HTR-8/SVneo (cell line): Measurements from ENCODE around the gene PRODH2.
"Not testable (repeated sequence)": the region's sequence is repeated elsewhere in the genome, so short reads cannot be mapped to it uniquely, and the experiment has no call there.

Experiments
- DNase-seq: peaks from one replicate; pipeline ENCODE4 v3.0.0; 2011; ENCODE audit warnings: low spot score, mixed read lengths; ENCODE audit not compliant: insufficient read length
- FAIRE-seq: peaks from 2 replicates; lab custom pipeline; 2011; peaks lifted over from hg19 to GRCh38; lab: Jason Lieb, UNC

Gene PRODH2

GRCh38 chr19:35805526-35806102 lies 7.0 kb downstream of the PRODH2 start:
- no peak for DNase-seq
- FAIRE-seq: no peak

- DNase-seq (no peak), FAIRE-seq (no peak)
Measured at GRCh38 chr19:35801828-35802227, 10.8 kb downstream of the PRODH2 start.

GRCh38 chr19:35797663-35798062 lies 15.0 kb downstream of the PRODH2 start:
- DNase-seq (no peak), FAIRE-seq (no peak)

GRCh38 chr19:35796645-35797542 lies 15.8 kb downstream of the PRODH2 start:
- FAIRE-seq (peak; percentile 36), DNase-seq (no peak)

GRCh38 chr19:35795564-35795963 lies 17.1 kb downstream of the PRODH2 start:
- FAIRE-seq, DNase-seq: not testable (repeated sequence)

GRCh38 chr19:35793381-35794165 lies 19.1 kb downstream of the PRODH2 start:
- FAIRE-seq (no peak), DNase-seq (no peak)

GRCh38 chr19:35792888-35793287 lies 19.8 kb downstream of the PRODH2 start:
- FAIRE-seq (no peak), DNase-seq (no peak)

- DNase-seq (no peak), FAIRE-seq (no peak)
Measured at GRCh38 chr19:35792312-35792711, 20.3 kb downstream of the PRODH2 start.

- FAIRE-seq: no peak
- no peak for DNase-seq
Measured at GRCh38 chr19:35791814-35792279, 20.8 kb downstream of the PRODH2 start.

- DNase-seq (no peak), FAIRE-seq (no peak)
Measured at GRCh38 chr19:35790981-35791813, 21.4 kb downstream of the PRODH2 start.

GRCh38 chr19:35789978-35790944 lies 22.4 kb downstream of the PRODH2 start:
- no peak for DNase-seq
- FAIRE-seq: no peak

- FAIRE-seq: no peak
- no peak for DNase-seq
Measured at GRCh38 chr19:35789195-35789977, 23.3 kb downstream of the PRODH2 start.

- no peak for DNase-seq
- FAIRE-seq: no peak
Measured at GRCh38 chr19:35788205-35788960, 24.3 kb downstream of the PRODH2 start.

GRCh38 chr19:35787227-35787799 lies 25.3 kb downstream of the PRODH2 start:
- DNase-seq (no peak), FAIRE-seq (no peak)

GRCh38 chr19:35786299-35787160 lies 26.1 kb downstream of the PRODH2 start:
- no peak for DNase-seq
- no peak for FAIRE-seq

GRCh38 chr19:35785339-35785627 lies 27.4 kb downstream of the PRODH2 start:
- DNase-seq (no peak), FAIRE-seq (no peak)
